Loucy (cell line): ENCODE data around the gene ST3GAL2.

ENCODE experiments used
- H2AFZ ChIP-seq: fragments of 200-600 bp; sonication (generic); 2 replicates; pipeline ENCODE4 v1.6.0; 2016; ENCODE audit warnings: antibody characterized with exemption, mild to moderate bottlenecking, low read length, moderate library complexity
- H3F3A ChIP-seq: fragments of 200-600 bp; 2 replicates; pipeline ENCODE4 v1.6.0; 2016; ENCODE audit warnings: antibody characterized with exemption, low read depth, mild to moderate bottlenecking
- H3K27me3 ChIP-seq: fragments of 200-600 bp; sonication (generic); 2 replicates; pipeline ENCODE4 v1.6.1; 2014; ENCODE audit warnings: low read length, mild to moderate bottlenecking; ENCODE audit not compliant: insufficient read depth, poor library complexity, severe bottlenecking
- H3K36me3 ChIP-seq: fragments of 200-600 bp; sonication (generic); 2 replicates; pipeline ENCODE4 v1.6.1; 2016; ENCODE audit warnings: low read length; ENCODE audit not compliant: insufficient read depth
- H3K4me1 ChIP-seq: fragments of 200-600 bp; sonication (generic); 2 replicates; pipeline ENCODE4 v1.5.1; 2014; ENCODE audit warnings: low read length, mild to moderate bottlenecking; ENCODE audit not compliant: insufficient read depth, poor library complexity, severe bottlenecking
- H3K4me2 ChIP-seq: fragments of 200-600 bp; sonication (generic); 2 replicates; pipeline ENCODE4 v1.6.0; 2014; ENCODE audit warnings: antibody characterized with exemption, low read length, low read depth, mild to moderate bottlenecking; ENCODE audit not compliant: poor library complexity, severe bottlenecking
- H3K4me3 ChIP-seq: fragments of 200-600 bp; sonication (generic); 2 replicates; pipeline ENCODE4 v1.5.1; 2014; ENCODE audit warnings: low read length, mild to moderate bottlenecking, mixed read lengths; ENCODE audit not compliant: poor library complexity, severe bottlenecking
- H3K79me2 ChIP-seq: fragments of 200-600 bp; sonication (generic); 2 replicates; pipeline ENCODE4 v1.6.1; 2014; ENCODE audit warnings: low read length; ENCODE audit not compliant: insufficient read depth
- H3K9ac ChIP-seq: fragments of 200-600 bp; sonication (generic); 2 replicates; pipeline ENCODE4 v1.6.0; 2014; ENCODE audit warnings: mild to moderate bottlenecking, low read depth, low read length, moderate library complexity; ENCODE audit not compliant: poor library complexity, severe bottlenecking
- H3K9me2 ChIP-seq: fragments of 200-600 bp; sonication (generic); replicated peaks from 2 replicates; pipeline ENCODE4 v1.6.1; 2016; ENCODE audit warnings: low read depth, low read length, mixed read lengths
- H3K9me3 ChIP-seq: fragments of 200-600 bp; sonication (generic); 2 replicates; pipeline ENCODE4 v1.6.1; 2014; ENCODE audit warnings: mild to moderate bottlenecking, antibody characterized with exemption, low read length, low read depth; ENCODE audit not compliant: insufficient read depth
- H4K20me1 ChIP-seq: fragments of 200-600 bp; sonication (generic); 2 replicates; pipeline ENCODE4 v1.6.0; 2014; ENCODE audit warnings: antibody characterized with exemption, low read length, mild to moderate bottlenecking; ENCODE audit not compliant: insufficient read depth, poor library complexity, severe bottlenecking
- CTCF ChIP-seq: fragments of 200-600 bp; sonication (generic); conservative IDR thresholded peaks from 2 replicates; pipeline ENCODE4 v1.5.1; 2014; ENCODE audit warnings: mild to moderate bottlenecking, antibody characterized with exemption, low read length
- EZH2phosphoT487 ChIP-seq: fragments of 200-600 bp; IDR thresholded peaks from 2 replicates; pipeline ENCODE4 v1.6.1; 2018; ENCODE audit warnings: antibody characterized with exemption, mild to moderate bottlenecking, moderate library complexity, borderline replicate concordance

ST3GAL2 gene

DNA sequence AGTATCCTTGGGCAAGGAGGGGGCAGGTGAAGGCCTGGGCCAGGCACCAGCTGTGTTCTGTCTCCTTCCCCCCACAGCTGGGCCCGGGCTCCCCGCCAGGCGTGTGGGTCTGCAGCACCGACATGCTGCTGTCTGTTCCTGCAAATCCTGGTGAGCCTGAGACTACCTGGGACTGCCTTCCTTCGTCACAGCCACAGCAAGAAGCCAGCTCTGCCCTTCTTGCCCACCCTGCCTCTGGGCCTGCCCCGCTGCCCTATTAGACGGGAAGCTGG is 27.8 kb upstream of the ST3GAL2 start:
- TF ChIP-seq CTCF (no peak), EZH2phosphoT487 (no peak)
- no peaks in the 10 kb centered on the region for H4K20me1 ChIP-seq
- H2AFZ ChIP-seq: no peak overlapping the region
- no peak overlapping the region for H3K4me2 ChIP-seq
- no peaks in the 10 kb centered on the region for H3F3A ChIP-seq
- H3K9me3 ChIP-seq: no peaks in the 10 kb centered on the region
- no peak overlapping the region for H3K9ac ChIP-seq
- H3K9me2 ChIP-seq: no peaks in the 10 kb centered on the region
- H3K79me2 ChIP-seq: no peaks in the 10 kb centered on the region
- H3K4me1 ChIP-seq: no peaks in the 10 kb centered on the region
- no peaks in the 10 kb centered on the region for H3K27me3 ChIP-seq
- no peak overlapping the region for H3K4me3 ChIP-seq
- no peaks in the 10 kb centered on the region for H3K36me3 ChIP-seq

GRCh38 chr16:70465999-70466804 is 27.3 kb upstream of the ST3GAL2 start:
- no peak overlapping the region for H3K9ac ChIP-seq
- H2AFZ ChIP-seq: no peak overlapping the region
- H4K20me1 ChIP-seq: no peaks in the 10 kb centered on the region
- H3F3A ChIP-seq: no peaks in the 10 kb centered on the region
- no peaks in the 10 kb centered on the region for H3K27me3 ChIP-seq
- no peaks in the 10 kb centered on the region for H3K79me2 ChIP-seq
- TF ChIP-seq EZH2phosphoT487 (no peak), CTCF (no peak)
- H3K9me2 ChIP-seq: no peaks in the 10 kb centered on the region
- H3K9me3 ChIP-seq: no peaks in the 10 kb centered on the region
- no peaks in the 10 kb centered on the region for H3K36me3 ChIP-seq
- no peaks in the 10 kb centered on the region for H3K4me1 ChIP-seq
- no peak overlapping the region for H3K4me2 ChIP-seq
- H3K4me3 ChIP-seq: no peak overlapping the region

DNA sequence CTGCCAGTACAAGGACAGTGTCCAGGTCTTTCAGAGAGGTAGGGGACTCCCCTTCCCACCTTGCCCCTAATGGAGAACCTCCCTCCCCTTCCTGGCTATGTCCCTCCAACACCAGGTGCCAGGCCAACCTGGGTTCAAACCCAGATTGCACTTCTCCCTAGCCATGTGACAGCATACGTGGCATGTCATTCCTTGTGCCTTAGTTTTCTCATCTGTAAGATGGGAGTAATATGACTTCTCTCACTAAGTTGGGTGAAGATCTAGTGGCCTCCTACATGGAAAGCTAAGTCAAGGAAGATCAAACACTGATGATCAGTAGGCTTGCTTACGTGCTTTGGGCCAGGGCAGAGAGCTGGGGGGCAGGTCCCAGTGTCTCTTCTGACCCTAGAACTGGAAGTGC is 24.3 kb upstream of the ST3GAL2 start:
- no peaks in the 10 kb centered on the region for H3F3A ChIP-seq
- no peak overlapping the region for H3K4me2 ChIP-seq
- H3K4me3 ChIP-seq: no peak overlapping the region
- no peaks in the 10 kb centered on the region for H4K20me1 ChIP-seq
- H3K36me3 ChIP-seq: no peaks in the 10 kb centered on the region
- H3K27me3 ChIP-seq: no peaks in the 10 kb centered on the region
- TF ChIP-seq CTCF (no peak), EZH2phosphoT487 (no peak)
- H2AFZ ChIP-seq: no peak overlapping the region
- no peaks in the 10 kb centered on the region for H3K9me2 ChIP-seq
- H3K9ac ChIP-seq: no peak overlapping the region
- no peaks in the 10 kb centered on the region for H3K9me3 ChIP-seq
- H3K4me1 ChIP-seq: no peaks in the 10 kb centered on the region
- H3K79me2 ChIP-seq: no peaks in the 10 kb centered on the region
